Heart left ventricle (tissue), 16 donors: ENCODE results near the gene MVB12B. TPM values are rescaled to one million over a fixed set of nuclear protein-coding genes. Genes with fewer than 3 reads are reported as not detected.

ENCODE experiments used
- ATAC-seq, 4 donors: fragments of 200-7000 bp; cut with Tn5 transposase; one replicate each; pipeline ENCODE4 v1.9.1; 2020 to 2022; ENCODE audit warnings: moderate library complexity in 4 of 4, mild to moderate bottlenecking in 3 of 4, moderate number of reproducible peaks in 1 of 4
- DNase-seq, 5 donors: peaks; one replicate each; pipeline ENCODE4 v3.0.0-alpha.2; 2020
- H3K27ac ChIP-seq, 12 donors: fragments of 200-600 bp; sonication (generic) in 4 of 12; one replicate each; pipeline versions ENCODE4 v1.5.0 to v1.8.0; 2016 to 2022; ENCODE audit warnings: mild to moderate bottlenecking in 2 of 12
- H3K27me3 ChIP-seq, 9 donors: fragments of 200-600 bp; sonication (generic) in 2 of 9; one replicate each; pipeline versions ENCODE4 v1.5.1 to v1.8.0; 2016 to 2022; ENCODE audit warnings: mild to moderate bottlenecking in 3 of 9
- H3K36me3 ChIP-seq, 9 donors: fragments of 200-600 bp; sonication (generic) in 2 of 9; one replicate each; pipeline versions ENCODE4 v1.5.0 to v1.8.0; 2018 to 2022; ENCODE audit warnings: mild to moderate bottlenecking in 2 of 9
- H3K4me1 ChIP-seq, 12 donors: fragments of 200-600 bp; sonication (generic) in 4 of 12; one replicate each; pipeline versions ENCODE4 v1.5.0 to v1.8.0; 2016 to 2022; ENCODE audit warnings: mild to moderate bottlenecking in 3 of 12
- H3K4me3 ChIP-seq, 12 donors: fragments of 200-600 bp; sonication (generic) in 4 of 12; one replicate each; pipeline versions ENCODE4 v1.5.0 to v1.8.0; 2017 to 2022; ENCODE audit warnings: mild to moderate bottlenecking in 9 of 12, moderate library complexity in 4 of 12
- H3K9me3 ChIP-seq, 12 donors: fragments of 200-600 bp; sonication (generic) in 4 of 12; one replicate each; pipeline versions ENCODE4 v1.5.0 to v1.8.0; 2016 to 2022; ENCODE audit warnings: mild to moderate bottlenecking in 1 of 12
- CTCF ChIP-seq, 12 donors: fragments of 200-600 bp; sonication (generic) in 4 of 12; IDR thresholded peaks; one replicate each; pipeline versions ENCODE4 v1.5.0 to v1.8.0; 2018 to 2022; ENCODE audit warnings: antibody characterized with exemption in 12 of 12, mild to moderate bottlenecking in 5 of 12
- POLR2A ChIP-seq, 2 donors: fragments of 450-650 bp; IDR thresholded peaks; one replicate each; pipeline ENCODE4 v1.6.1; 2017; ENCODE audit warnings: antibody characterized with exemption in 2 of 2, mild to moderate bottlenecking in 2 of 2, moderate library complexity in 2 of 2
- WGBS, 4 donors: extraction: QIAGEN DNeasy Blood & Tissue Kit in 2 of 4; methylation state at CpG; one replicate each; pipeline versions ENCODE4 v1.1.5 to v1.1.7; 2013 to 2018; 5-methylcytosine and 5-hydroxymethylcytosine counted together
- intact Hi-C, 10 donors: fragments of 100-400 bp; cut with DNase I; formaldehyde crosslinking; loops; one replicate each; pipeline versions ENCODE4 v1.11.1 to v1.14.2; 2022
- polyA plus RNA-seq, 2 donors: library from polyadenylated mRNA; stranded (reverse); fragments of 200-250 nt; gene quantifications; one replicate each; pipeline ENCODE4 v1.2.3, GENCODE V29; 2013
- total RNA-seq, 9 donors: library from RNA; depleted of rRNA in 2 of 9; stranded (reverse); fragments of >200 nt in 2 of 9; fragmentation: NEBNext Ultra II Directional in 3 of 9; extraction: Animal tissue kit (Norgen Biotek cat#: 25700) in 3 of 9; gene quantifications; one replicate each; pipeline versions ENCODE4 v1.1.0 to v1.2.4, GENCODE V29; 2016 to 2023
- donor health status: ischemic (EF 13 %, LVEDD 7.1; RV severe dilation, severe dysfunction).
- donor health status: healthy with polysubstance abuse.
- donor health status: DM: no; HTN: yes; CAD: no.
- donor health status: DM: no; HTN: no; CAD: no.
- donor health status: ischemic (EF 25% LVEDD 6.9; RV normal size, moderate dysfunction).
- donor health status: ischemic (EF 25% LVEDD 5.7; RV mildly dilated, moderate dysfunction).
- donor health status: healthy.
- donor health status: DM: yes; HTN: yes; CAD: no.
- donor health status: ischemic (EF 35%, LVEDD 5.7; RV mildly dilated, moderate dysfunction).
- donor health status: nonischemic (EF 11% LVEDD 7.7; RV severe dilation, severe dysfunction).
- donor health status: DM: yes; HTN: yes; CAD: no.
- donor health status: PGD.
- donor health status: ischemic (EF 29% LVEDD 5.4; RV normal size, mild dysfunction).
- donor health status: nonischemic (EF 23%, LVEDD 6.1; RV moderate dilation, normal function).

MVB12B gene
- total and polyA plus RNA-seq, 11 donors: 4.9 to 16.2 (median 11.0) TPM

- peak in 1 of 5 donors; percentile 71 for DNase-seq
- intact Hi-C loops: loop anchor here in 5 of 10 donors (1.0 to 10.0 kb wide), 4 partner anchors 58 to 283 kb away; no protein-coding TSS in a partner anchor
- H3K36me3 ChIP-seq: peaks cover 0 to 12% (median 3%) of the 10 kb centered on the region in 9 donors
Measured at GRCh38 chr9:126499005-126499910, 172.6 kb downstream of the MVB12B start.

GRCh38 chr9:126499911-126500599, 173.4 kb downstream of the MVB12B start:
- intact Hi-C loops: loop anchor here (1.0 to 10.0 kb wide), 9 partner anchors 57 to 282 kb away; no protein-coding TSS in a partner anchor
- Histone ChIP-seq H3K36me3 (peaks cover 0 to 19% (median 3%) of the 10 kb centered on the region in 9 donors), H3K27me3 (peaks cover 0 to 14% (median 0%) of the 10 kb centered on the region in 9 donors), H3K27ac (peak overlapping the region in 1 of 12 donors; percentile 10), H3K9me3 (no peaks in the 10 kb centered on the region), H3K4me3 (peak overlapping the region; percentile 21 to 59 (median 50)), H3K4me1 (peaks cover 0 to 26% (median 14%) of the 10 kb centered on the region in 12 donors)
- TF ChIP-seq CTCF (IDR thresholded peaks at IDR 0.05) (no peak), POLR2A (IDR thresholded peaks at IDR 0.05) (no peak)
- no peak for DNase-seq
- WGBS, 4 donors: 41 to 50% (median 46%) methylated on average over 19 to 20 of the region's 20 CpGs
- no peak for ATAC-seq

More at GRCh38 chr9:126499005-126499910, 172.6 kb downstream of the MVB12B start:
- Histone ChIP-seq H3K27ac (peak overlapping the region in 2 of 12 donors; percentile 10 to 39), H3K4me3 (peak overlapping the region; percentile 21 to 59 (median 50)), H3K4me1 (peaks cover 0 to 26% (median 14%) of the 10 kb centered on the region in 12 donors), H3K27me3 (peaks cover 0 to 14% (median 0%) of the 10 kb centered on the region in 9 donors), H3K9me3 (no peaks in the 10 kb centered on the region)
- ATAC-seq: peak in 3 of 4 donors; percentile 55 to 72 (median 71)
- 2 to 4% (median 3%) methylated on average over 43 to 46 of the region's 46 CpGs for WGBS, 4 donors
- TF ChIP-seq POLR2A (IDR thresholded peaks at IDR 0.05) (no peak), CTCF (IDR thresholded peaks at IDR 0.05) (peak; percentile 99 to 100 (median 100))

- Histone ChIP-seq H3K27me3 (peaks cover 0 to 14% (median 0%) of the 10 kb centered on the region in 9 donors), H3K4me1 (peaks cover 0 to 26% (median 14%) of the 10 kb centered on the region in 12 donors), H3K4me3 (no peak overlapping the region), H3K9me3 (no peaks in the 10 kb centered on the region), H3K36me3 (peaks cover 0 to 19% (median 3%) of the 10 kb centered on the region in 9 donors), H3K27ac (no peak overlapping the region)
- ATAC-seq: peak; percentile 56 to 83 (median 72)
- peak; percentile 75 to 87 (median 79) for DNase-seq
- TF ChIP-seq CTCF (IDR thresholded peaks at IDR 0.05) (peak in 11 of 12 donors; percentile 93 to 98 (median 97)), POLR2A (IDR thresholded peaks at IDR 0.05) (no peak)
- intact Hi-C loops: loop anchor here (1.0 to 10.0 kb wide), 9 partner anchors 56 to 282 kb away; no protein-coding TSS in a partner anchor
- WGBS, 4 donors: 29 to 39% (median 35%) methylated on average over 20 to 37 of the region's 37 CpGs
Measured at GRCh38 chr9:126500600-126501382, 174.2 kb downstream of the MVB12B start.
